Cardiac fibroblast (primary cell): Measurements from ENCODE around the gene MAST3.
A peak's percentile ranks its signal among the peaks of the same experiment; 100 is the strongest.

ENCODE experiments used
- DNase-seq, 2 donors: peaks; one replicate each; pipeline versions ENCODE4 v3.0.0 to v3.0.0-alpha.2; 2010; ENCODE audit warnings: low read depth in 2 of 2
- H3K4me3 ChIP-seq, 2 donors: replicated peaks in 1 of 2; 1 replicate in 1 of 2; 2 replicates in 1 of 2; pipeline ENCODE4 v1.5.1; 2011; ENCODE audit warnings: low read depth in 2 of 2, low read length in 2 of 2, mild to moderate bottlenecking in 2 of 2, moderate library complexity in 1 of 2
- TF ChIP-seq, protein P1 (sequence below): IDR thresholded peaks from one replicate; pipeline ENCODE4 v1.5.1; 2011; ENCODE audit warnings: low read depth, mild to moderate bottlenecking, low read length, inconsistent platforms

Gene MAST3

DNA sequence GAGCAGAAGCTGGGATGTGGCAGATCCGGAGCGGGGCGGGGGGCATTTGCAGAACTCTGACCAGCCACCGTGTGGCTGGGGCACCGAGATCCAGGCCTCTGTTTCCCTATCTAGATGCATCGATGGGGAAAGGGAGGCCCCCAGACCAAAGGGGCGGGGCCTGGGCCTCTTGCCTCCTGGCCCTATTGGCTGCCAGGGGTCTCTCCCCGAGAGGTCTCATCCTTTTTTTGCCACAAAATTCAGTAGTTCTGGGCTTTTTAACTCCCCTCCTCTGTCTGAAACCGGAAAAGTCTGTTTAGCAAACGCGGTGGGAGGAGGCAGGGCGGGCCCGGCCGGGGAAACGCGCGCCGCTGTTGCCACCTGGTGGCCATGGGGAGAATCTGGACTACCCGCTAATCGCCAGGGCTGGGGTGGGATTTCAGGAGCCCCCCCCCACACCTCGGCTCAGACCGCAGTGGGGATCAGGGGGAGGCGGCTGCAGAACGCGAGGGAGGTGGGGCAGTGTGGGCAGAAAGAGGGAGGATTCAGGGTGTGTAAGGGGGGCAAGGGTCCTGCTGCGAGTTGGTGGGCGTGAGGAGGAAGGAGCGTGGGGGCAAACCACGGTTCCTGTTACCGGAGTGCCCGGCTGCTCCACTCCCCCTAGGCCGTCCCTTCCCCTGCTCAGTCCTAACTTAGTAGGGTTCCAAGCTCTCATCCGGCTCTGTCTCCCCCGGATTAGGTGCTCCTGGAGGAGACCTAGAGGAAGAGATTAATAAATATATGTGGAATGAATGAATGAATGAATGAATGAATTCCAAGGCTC, 39.2 kb upstream of the MAST3 start:
- peak; percentile 80 to 83 for DNase-seq
- H3K4me3 ChIP-seq: peak overlapping the region in 1 of 2 donors; percentile 3

DNA sequence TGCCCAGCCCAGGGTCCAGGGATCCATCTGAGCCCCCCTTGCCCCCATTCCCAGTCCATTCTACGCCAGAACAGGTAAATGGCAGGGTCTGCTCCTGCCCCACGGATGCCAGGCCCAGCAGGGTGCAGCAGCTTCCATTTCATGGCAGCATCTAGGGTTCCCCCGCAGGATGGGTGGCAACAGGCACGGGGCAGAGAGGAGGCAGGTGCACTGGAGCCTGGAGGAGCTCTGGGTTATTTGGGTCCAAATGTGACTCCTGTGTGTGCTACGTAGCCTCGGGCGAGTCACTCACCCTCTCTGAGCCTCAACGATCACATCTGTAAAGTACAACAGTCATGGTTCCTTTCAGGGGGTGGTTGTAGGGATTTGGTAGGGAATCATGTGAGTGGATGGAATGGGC, 38.3 kb upstream of the MAST3 start:
- no peak overlapping the region for H3K4me3 ChIP-seq
- TF ChIP-seq, protein P1, sequence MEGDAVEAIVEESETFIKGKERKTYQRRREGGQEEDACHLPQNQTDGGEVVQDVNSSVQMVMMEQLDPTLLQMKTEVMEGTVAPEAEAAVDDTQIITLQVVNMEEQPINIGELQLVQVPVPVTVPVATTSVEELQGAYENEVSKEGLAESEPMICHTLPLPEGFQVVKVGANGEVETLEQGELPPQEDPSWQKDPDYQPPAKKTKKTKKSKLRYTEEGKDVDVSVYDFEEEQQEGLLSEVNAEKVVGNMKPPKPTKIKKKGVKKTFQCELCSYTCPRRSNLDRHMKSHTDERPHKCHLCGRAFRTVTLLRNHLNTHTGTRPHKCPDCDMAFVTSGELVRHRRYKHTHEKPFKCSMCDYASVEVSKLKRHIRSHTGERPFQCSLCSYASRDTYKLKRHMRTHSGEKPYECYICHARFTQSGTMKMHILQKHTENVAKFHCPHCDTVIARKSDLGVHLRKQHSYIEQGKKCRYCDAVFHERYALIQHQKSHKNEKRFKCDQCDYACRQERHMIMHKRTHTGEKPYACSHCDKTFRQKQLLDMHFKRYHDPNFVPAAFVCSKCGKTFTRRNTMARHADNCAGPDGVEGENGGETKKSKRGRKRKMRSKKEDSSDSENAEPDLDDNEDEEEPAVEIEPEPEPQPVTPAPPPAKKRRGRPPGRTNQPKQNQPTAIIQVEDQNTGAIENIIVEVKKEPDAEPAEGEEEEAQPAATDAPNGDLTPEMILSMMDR: no peak
- no peak for DNase-seq

More for the DNA sequence above, 39.2 kb upstream of the MAST3 start:
- TF ChIP-seq, protein P1: peak; percentile 82

DNA sequence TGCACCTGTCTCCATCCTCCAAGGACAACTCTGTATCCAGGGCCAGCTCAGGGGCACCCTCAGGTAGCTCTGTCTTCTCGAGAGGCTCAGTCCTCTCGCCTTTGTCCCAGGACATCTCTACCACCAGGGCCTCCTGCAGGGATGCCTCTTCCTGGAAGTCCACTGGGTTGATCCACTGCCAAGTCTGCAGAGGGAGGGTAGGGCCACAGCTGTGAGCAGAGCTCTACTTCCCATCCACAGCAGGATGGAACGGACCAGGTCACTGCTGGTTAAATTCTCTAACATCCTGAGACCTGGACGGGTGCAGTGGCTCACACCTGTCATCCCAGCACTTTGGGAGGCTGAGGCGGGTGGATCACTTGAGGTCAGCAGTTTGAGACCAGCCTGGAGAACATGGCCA, 37.7 kb upstream of the MAST3 start:
- no peak for DNase-seq
- TF ChIP-seq, protein P1: no peak

DNA sequence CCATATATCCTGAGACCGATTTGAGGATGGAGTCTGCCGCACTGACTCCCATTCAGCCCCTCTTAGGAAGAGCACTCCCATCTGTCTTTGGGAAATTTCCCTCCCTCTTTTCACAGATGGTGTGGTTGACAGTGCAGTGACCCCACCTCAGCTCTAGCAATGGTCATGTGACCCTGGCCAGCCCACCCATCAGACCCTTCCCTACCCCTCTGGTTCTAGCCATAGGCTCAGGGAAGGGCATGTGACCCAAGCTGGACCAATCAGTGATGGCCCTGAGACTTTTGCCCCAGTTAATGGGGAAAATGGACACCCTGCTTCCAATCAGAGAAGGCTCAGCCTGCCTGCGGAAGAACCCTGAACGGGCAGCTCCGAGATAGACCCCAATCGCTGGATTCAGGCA, 37.1 kb upstream of the MAST3 start:
- H3K4me3 ChIP-seq: no peak overlapping the region
- DNase-seq: no peak
- TF ChIP-seq, protein P1: no peak

More for the DNA sequence above, 37.7 kb upstream of the MAST3 start:
- no peak overlapping the region for H3K4me3 ChIP-seq

DNA sequence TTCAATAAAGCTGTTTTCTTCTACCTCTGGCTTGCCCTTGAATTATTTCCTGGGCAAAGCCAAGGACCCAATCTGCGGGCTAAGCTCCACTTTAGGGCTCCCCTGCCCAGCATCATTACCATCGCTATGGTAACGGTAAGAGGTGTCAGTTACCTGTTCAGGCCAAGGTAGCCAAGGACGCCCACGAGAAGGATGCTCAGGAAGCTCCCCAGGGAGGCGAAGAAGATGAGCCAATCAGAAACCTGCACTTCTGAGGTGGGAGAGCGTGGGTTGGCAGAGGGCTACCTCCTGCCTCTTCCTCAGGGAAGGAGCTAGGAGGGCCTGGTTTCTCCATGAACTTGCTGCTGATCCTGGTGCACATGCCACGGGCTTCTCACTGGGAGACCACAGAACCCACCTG, 35.5 kb upstream of the MAST3 start:
- DNase-seq: no peak
- TF ChIP-seq, protein P1: no peak
- H3K4me3 ChIP-seq: no peak overlapping the region

DNA sequence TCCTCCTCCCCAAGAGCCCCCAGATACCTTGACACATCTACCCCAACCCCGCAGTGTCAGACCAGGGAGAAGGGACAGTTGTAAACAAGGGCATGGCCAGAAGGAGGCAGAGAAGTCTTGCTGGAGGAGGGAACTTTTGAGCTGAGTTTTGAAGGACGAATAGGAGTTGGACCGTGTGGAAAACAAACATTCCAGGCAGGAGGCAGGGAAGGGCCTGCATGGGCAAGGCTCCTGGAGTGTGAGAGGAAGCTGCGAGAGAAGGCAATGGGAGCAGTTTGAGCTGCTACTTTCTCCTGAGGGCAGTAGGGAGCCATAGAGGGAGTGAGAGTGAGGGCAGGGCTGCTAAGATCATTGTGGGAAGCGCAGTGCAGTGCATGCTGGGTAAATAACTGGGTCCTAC, 34.1 kb upstream of the MAST3 start:
- TF ChIP-seq, protein P1: no peak

DNA sequence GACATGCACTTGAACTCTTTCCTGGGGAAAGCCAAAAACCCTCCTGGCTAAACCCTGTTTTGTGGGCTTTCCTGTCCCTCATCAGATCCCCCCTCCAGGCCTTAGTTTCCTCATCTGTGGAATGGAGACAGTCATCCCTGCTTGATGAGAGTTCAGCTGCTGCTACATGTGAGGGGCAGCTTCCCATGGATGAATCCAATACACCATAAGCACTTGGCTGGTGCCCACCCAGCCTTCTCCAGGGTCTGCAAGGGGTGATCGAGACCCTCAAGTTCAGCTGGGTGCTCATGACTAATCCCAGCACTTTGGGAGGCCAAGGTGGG, 32.4 kb upstream of the MAST3 start:
- no peak for DNase-seq
- no peak overlapping the region for H3K4me3 ChIP-seq
- TF ChIP-seq, protein P1: no peak

More for the DNA sequence above, 34.1 kb upstream of the MAST3 start:
- no peak overlapping the region for H3K4me3 ChIP-seq
- DNase-seq: peak in 1 of 2 donors; percentile 32
